IMR-90 (cell line): ENCODE results near the gene FRMD4B. TPM values are rescaled to one million over a fixed set of nuclear protein-coding genes. Genes with fewer than 3 reads are reported as not detected.

Experiments used
- ATAC-seq: fragments of 200-7000 bp; cut with Tn5 transposase; 2 replicates; pipeline ENCODE4 v1.9.1; 2020; ENCODE audit warnings: low read depth, mild to moderate bottlenecking, moderate library complexity
- BruUV-seq: library from RNA; stranded (reverse); fragments of 400-500 nt; replicated peaks from 2 replicates; lab custom pipeline; 2021; lab: Mats Ljungman, UMichigan
- CTCF ChIA-PET: fragments of 300-600 bp; formaldehyde crosslinking; extraction: SDS; loops from one replicate; lab custom pipeline; 2021; ENCODE audit warnings: antibody characterized with exemption; lab: Yijun Ruan, JAX
- POLR2A ChIA-PET: fragments of 300-600 bp; sonication (Branson Sonifier 250); formaldehyde crosslinking; loops from one replicate; lab custom pipeline; 2022; ENCODE audit warnings: antibody characterized with exemption; ENCODE audit not compliant: unreplicated experiment; lab: Charles Lee
- DNase-seq: peaks from one replicate; pipeline ENCODE4 v3.0.0; 2013
- H2AFZ ChIP-seq: replicated peaks from 2 replicates; pipeline ENCODE3; 2013; ENCODE audit warnings: low read length, mild to moderate bottlenecking; ENCODE audit not compliant: poor library complexity
- H2AK5ac ChIP-seq: 2 replicates; pipeline ENCODE4 v1.6.1; 2013; ENCODE audit warnings: low read depth, low read length, inconsistent platforms
- H2AK9ac ChIP-seq: replicated peaks from 2 replicates; pipeline ENCODE3; 2013; ENCODE audit warnings: mild to moderate bottlenecking, low read depth, low read length, moderate library complexity; ENCODE audit not compliant: poor library complexity
- H2BK120ac ChIP-seq: 2 replicates; pipeline ENCODE4 v1.6.1; 2013; ENCODE audit warnings: low read depth, low read length, inconsistent platforms
- H2BK15ac ChIP-seq: 3 replicates; pipeline ENCODE4 v1.6.1; 2013; ENCODE audit warnings: low read depth, low read length, inconsistent platforms
- H2BK20ac ChIP-seq: 2 replicates; pipeline ENCODE4 v1.6.1; 2013; ENCODE audit warnings: low read depth, mild to moderate bottlenecking, inconsistent platforms, low read length, moderate library complexity
- H2BK5ac ChIP-seq: 2 replicates; pipeline ENCODE4 v1.6.1; 2013; ENCODE audit warnings: mild to moderate bottlenecking, low read depth, low read length, inconsistent platforms; ENCODE audit not compliant: poor library complexity, severe bottlenecking
- H3K14ac ChIP-seq: replicated peaks from 2 replicates; pipeline ENCODE4 v1.6.1; 2013; ENCODE audit warnings: low read depth, low read length, inconsistent platforms
- H3K18ac ChIP-seq: 2 replicates; pipeline ENCODE4 v1.6.1; 2013; ENCODE audit warnings: low read depth, low read length, control low read depth
- H3K23ac ChIP-seq: 2 replicates; pipeline ENCODE4 v1.6.1; 2013; ENCODE audit warnings: low read depth, low read length, inconsistent platforms
- H3K27ac ChIP-seq: 2 replicates; pipeline ENCODE4 v1.5.1; 2013; ENCODE audit warnings: mild to moderate bottlenecking, control low read depth, low read length; ENCODE audit not compliant: insufficient read depth
- H3K27me3 ChIP-seq: 2 replicates; pipeline ENCODE4 v1.6.1; 2013; ENCODE audit warnings: low read length; ENCODE audit not compliant: control insufficient read depth, insufficient read depth
- H3K36me3 ChIP-seq: 2 replicates; pipeline ENCODE4 v1.6.1; 2013; ENCODE audit warnings: low read length, mixed read lengths; ENCODE audit not compliant: control insufficient read depth, insufficient read depth
- H3K4ac ChIP-seq: 2 replicates; pipeline ENCODE4 v1.6.1; 2013; ENCODE audit warnings: low read depth, low read length, inconsistent platforms
- H3K4me1 ChIP-seq: 2 replicates; pipeline ENCODE4 v1.6.1; 2013; ENCODE audit warnings: low read length, mixed read lengths; ENCODE audit not compliant: control insufficient read depth, insufficient read depth
- H3K4me2 ChIP-seq: 2 replicates; pipeline ENCODE4 v1.6.1; 2013; ENCODE audit warnings: low read depth, mild to moderate bottlenecking, control low read depth, low read length, moderate library complexity
- H3K4me3 ChIP-seq: 2 replicates; pipeline ENCODE4 v1.5.1; 2013; ENCODE audit warnings: low read depth, mild to moderate bottlenecking, control low read depth, low read length, moderate library complexity; ENCODE audit not compliant: insufficient read depth
- H3K56ac ChIP-seq: 2 replicates; pipeline ENCODE4 v1.6.1; 2013; ENCODE audit warnings: low read length, inconsistent platforms; ENCODE audit not compliant: insufficient read depth; ENCODE audit errors: extremely low read depth
- H3K79me1 ChIP-seq, 2 experiments: 2 replicates each; pipeline ENCODE4 v1.6.1; 2013; ENCODE audit warnings: low read length in 2 of 2, inconsistent platforms in 1 of 2, low read depth in 1 of 2
- H3K9ac ChIP-seq: 2 replicates; pipeline ENCODE4 v1.6.1; 2013; ENCODE audit warnings: low read depth, low read length, control low read depth
- H3K9me1 ChIP-seq: 2 replicates; pipeline ENCODE4 v1.6.1; 2013; ENCODE audit warnings: low read length, inconsistent platforms; ENCODE audit not compliant: insufficient read depth
- H3K9me3 ChIP-seq: 2 replicates; pipeline ENCODE4 v1.6.1; 2013; ENCODE audit warnings: low read length; ENCODE audit not compliant: control insufficient read depth, insufficient read depth
- H4K20me1 ChIP-seq: 2 replicates; pipeline ENCODE4 v1.6.1; 2013; ENCODE audit warnings: low read length, inconsistent platforms; ENCODE audit not compliant: insufficient read depth
- H4K5ac ChIP-seq: 2 replicates; pipeline ENCODE4 v1.6.1; 2013; ENCODE audit warnings: mild to moderate bottlenecking, low read depth, low read length, control low read depth
- H4K8ac ChIP-seq, 2 experiments: 2 replicates each; pipeline ENCODE4 v1.6.1; 2013; ENCODE audit warnings: low read depth in 2 of 2, low read length in 2 of 2, control low read depth in 1 of 2, inconsistent platforms in 1 of 2
- H4K91ac ChIP-seq: 2 replicates; pipeline ENCODE4 v1.6.1; 2013; ENCODE audit warnings: low read depth, low read length, inconsistent platforms; ENCODE audit not compliant: insufficient read depth
- BHLHE40 ChIP-seq: fragments of 150-350 bp; IDR thresholded peaks from 2 replicates; pipeline ENCODE4 v1.6.1; 2016; ENCODE audit warnings: mild to moderate bottlenecking, low read depth, low read length
- CHD1 ChIP-seq: IDR thresholded peaks from 2 replicates; pipeline ENCODE4 v1.6.1; 2012; ENCODE audit warnings: low read depth, low read length, improper control_type of control experiment
- MAZ ChIP-seq: IDR thresholded peaks from 2 replicates; pipeline ENCODE4 v1.6.1; 2012; ENCODE audit warnings: low read depth, mild to moderate bottlenecking, low read length, improper control_type of control experiment, moderate library complexity, borderline replicate concordance
- RFX5 ChIP-seq: IDR thresholded peaks from 2 replicates; pipeline ENCODE4 v1.8.0; 2012; ENCODE audit warnings: low read depth, mild to moderate bottlenecking, low read length, moderate library complexity
- USF2 ChIP-seq: fragments of 150-350 bp; IDR thresholded peaks from 2 replicates; pipeline ENCODE4 v1.6.1; 2017; ENCODE audit warnings: mild to moderate bottlenecking, antibody characterized with exemption, low read length, low read depth
- WGBS, 2 experiments: methylation state at CpG; one replicate each; pipeline versions ENCODE4 v1.1.5 to v1.1.7; 2013; ENCODE audit warnings: missing lambda C conversion rate in 2 of 2; ENCODE audit not compliant: insufficient read length in 1 of 2; ENCODE audit errors: extremely low coverage in 2 of 2; 5-methylcytosine and 5-hydroxymethylcytosine counted together
- dilution Hi-C: fragments of 300-500 bp; cut with HindIII; formaldehyde crosslinking; loops from one replicate; pipeline ENCODE4 v1.14.3; 2018; ENCODE audit warnings: low sequenced_read_pairs; ENCODE audit not compliant: unreplicated experiment
- in situ Hi-C: fragments of 300-500 bp; cut with MboI; formaldehyde crosslinking; loops from 3 replicates; pipeline ENCODE4 v1.14.3; 2019; ENCODE audit warnings: low sequenced_read_pairs, inconsistent platforms, mixed read lengths
- intact Hi-C: fragments of 100-400 bp; cut with micrococcal nuclease; formaldehyde crosslinking; loops from 2 replicates; pipeline ENCODE4 v1.10.0; 2022
- polyA plus RNA-seq, 3 experiments: library from polyadenylated mRNA; depleted of rRNA; stranded (reverse); fragments of >200 nt; gene quantifications; 2 replicates each; pipeline ENCODE4 v1.2.3, GENCODE V29; 2012; ENCODE audit warnings: low replicate concordance in 1 of 3
- total RNA-seq: library from RNA; depleted of rRNA; stranded (reverse); fragments of >200 nt; gene quantifications from 2 replicates; pipeline ENCODE4 v1.2.3, GENCODE V29; 2012

The FRMD4B gene
- total and polyA plus RNA-seq, 2 of the 4 experiments (the other 2 are of a cell fraction): 0.14 to 0.36 TPM

- no peak overlapping the region for H3K9ac ChIP-seq
- TF ChIP-seq RFX5 (no peak), CHD1 (no peak), BHLHE40 (no peak), MAZ (no peak), USF2 (no peak)
- H4K8ac ChIP-seq: no peak overlapping the region
- H3K14ac ChIP-seq: no peak overlapping the region
- no peak overlapping the region for H3K27ac ChIP-seq
- no peak overlapping the region for H2AK9ac ChIP-seq
- H3K36me3 ChIP-seq: no peaks in the 10 kb centered on the region
- dilution Hi-C loops (no loop called here), intact Hi-C loops (no loop called here), in situ Hi-C loops (no loop called here)
- no peak overlapping the region for H3K56ac ChIP-seq
- BruUV-seq: no TSS peak
- no peaks in the 10 kb centered on the region for H3K9me3 ChIP-seq
- no peak overlapping the region for H2BK5ac ChIP-seq
- no peak overlapping the region for H3K18ac ChIP-seq
- no peaks in the 10 kb centered on the region for H4K20me1 ChIP-seq
- H3K23ac ChIP-seq: no peak overlapping the region
- peaks cover 1% of the 10 kb centered on the region for H3K27me3 ChIP-seq
- H4K91ac ChIP-seq: no peak overlapping the region
- no peak overlapping the region for H4K5ac ChIP-seq
- no peak overlapping the region for H2BK15ac ChIP-seq
- ChIA-PET CTCF (no interaction called here), POLR2A (no interaction called here)
- no CpG with 5 or more reads among the region's 7 CpGs for WGBS, 2 experiments
- H3K4me1 ChIP-seq: no peaks in the 10 kb centered on the region
- H3K79me1 ChIP-seq: no peaks in the 10 kb centered on the region
- no peak overlapping the region for H3K4ac ChIP-seq
- H3K4me3 ChIP-seq: no peak overlapping the region
- H2BK120ac ChIP-seq: no peak overlapping the region
- no peak overlapping the region for H2AK5ac ChIP-seq
- no peak overlapping the region for H2AFZ ChIP-seq
- ATAC-seq: no peak
- no peak overlapping the region for H2BK20ac ChIP-seq
- no peaks in the 10 kb centered on the region for H3K9me1 ChIP-seq
- no peak overlapping the region for H3K4me2 ChIP-seq
- no peak for DNase-seq
These were observed 22.0 kb upstream of the FRMD4B start for GRCh38 chr3:69407908-69408307.
